ENCODE data around the gene RNASEH2B.

The RNASEH2B gene

DNA sequence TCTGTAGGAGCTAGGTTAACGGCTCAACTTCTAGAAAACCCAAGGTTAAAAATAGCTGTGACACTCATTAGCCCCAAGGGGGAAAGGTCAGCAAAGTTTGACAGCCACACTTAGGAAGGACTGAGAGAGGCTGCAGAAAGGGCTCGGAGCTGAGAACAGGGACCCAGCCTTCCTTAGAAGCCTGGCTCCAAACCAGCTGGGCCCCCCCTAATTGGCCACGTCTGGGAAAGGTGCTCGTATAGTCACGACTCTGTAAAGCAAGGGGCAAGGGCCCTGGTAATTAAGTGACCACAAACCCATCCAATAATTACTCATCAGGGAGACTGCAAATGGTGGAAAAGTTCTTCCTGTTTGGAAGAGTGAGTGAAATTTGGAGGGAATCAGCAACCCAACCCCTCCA lies 90.5 kb downstream of the RNASEH2B start:
- no peak for DNase-seq

DNA sequence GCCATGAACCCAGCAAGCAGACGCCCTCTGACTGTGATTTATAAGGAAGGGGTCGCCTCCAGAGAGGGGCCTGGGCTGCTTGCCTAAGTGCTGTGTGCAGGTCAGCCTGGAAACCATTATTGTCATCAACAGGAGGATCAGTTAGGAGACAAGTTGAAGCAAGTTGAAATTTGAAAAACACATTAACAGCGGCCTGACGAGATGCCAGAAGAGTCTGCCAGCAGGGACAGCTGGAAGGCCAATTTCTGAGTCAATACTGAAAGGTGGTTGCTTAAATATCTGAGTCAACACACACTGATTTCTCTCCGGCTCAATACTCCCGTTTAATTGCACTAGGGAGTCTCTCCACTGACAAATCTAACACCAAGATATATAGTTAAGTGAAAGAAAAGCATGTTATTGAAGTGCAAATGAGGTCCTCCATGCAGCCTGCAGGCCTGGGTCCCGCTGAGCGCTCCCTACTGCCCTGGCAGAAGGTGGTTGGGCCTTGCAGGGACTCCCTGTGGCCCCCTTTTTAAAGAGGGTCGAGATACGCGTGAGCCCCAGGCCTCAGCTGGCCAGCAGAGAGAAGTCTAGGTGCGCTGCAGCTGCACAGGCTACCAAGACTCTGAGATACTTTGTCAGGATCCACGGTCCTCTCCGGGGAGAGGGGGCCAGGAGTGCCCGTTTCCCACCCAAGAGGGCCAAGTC lies 91.1 kb downstream of the RNASEH2B start:
- DNase-seq: peak; percentile 84

GRCh38 chr13:51001335-51001734 lies 91.7 kb downstream of the RNASEH2B start:
- DNase-seq: no peak

- DNase-seq: no peak
Measured at GRCh38 chr13:51002736-51003135, 93.1 kb downstream of the RNASEH2B start.

GRCh38 chr13:51003642-51004041 lies 94.1 kb downstream of the RNASEH2B start:
- DNase-seq: no peak

- no peak for DNase-seq
Measured at GRCh38 chr13:51004111-51004865, 94.7 kb downstream of the RNASEH2B start.

- DNase-seq: no peak
Measured at GRCh38 chr13:51004918-51005460, 95.4 kb downstream of the RNASEH2B start.

DNA sequence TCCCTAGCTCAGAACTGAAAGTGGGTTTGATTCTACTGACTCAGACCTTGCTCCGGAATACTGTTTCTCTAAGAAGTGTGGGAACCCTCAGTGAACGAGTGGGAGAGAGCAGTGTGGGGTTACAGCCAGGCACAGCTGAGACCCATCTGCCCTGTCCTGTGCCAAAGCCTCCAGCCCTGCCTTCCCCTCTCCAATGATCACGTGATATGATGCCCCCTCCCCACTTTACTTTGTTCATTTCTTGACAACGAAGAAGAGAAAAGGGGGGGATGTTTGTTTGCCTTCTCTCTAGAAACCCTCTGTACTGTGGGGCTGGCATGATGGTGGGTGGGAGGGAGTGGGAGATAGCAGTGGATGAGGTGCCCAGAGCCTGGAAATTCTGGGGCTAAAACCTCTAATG lies 96.0 kb downstream of the RNASEH2B start:
- DNase-seq: no peak

All from NCI-H1105 treated with DMSO at 0.1 percent for 48 hours (cell line).